Naive thymus-derived CD4-positive, alpha-beta T cell (primary cell): ENCODE data around the gene TRAF3IP3. TPM values are rescaled to one million over a fixed set of nuclear protein-coding genes. Genes with fewer than 3 reads are reported as not detected.

ENCODE experiments used
- ATAC-seq: fragments of 150-1000 bp; cut with Tn5 transposase; 2 replicates; pipeline ENCODE4 v1.10.0; 2021; ENCODE audit warnings: mild to moderate bottlenecking, moderate library complexity
- CTCF ChIA-PET: fragments of 350-600 bp; sonication (Branson Sonifier 250); formaldehyde crosslinking; loops from one replicate; lab custom pipeline; 2021; ENCODE audit warnings: antibody characterized with exemption; lab: Charles Lee
- POLR2A ChIA-PET: fragments of 350-600 bp; sonication (Branson Sonifier 250); formaldehyde crosslinking; loops from one replicate; lab custom pipeline; 2021; ENCODE audit warnings: antibody characterized with exemption, inconsistent platforms; lab: Charles Lee
- DNase-seq, 9 donors: peaks; one replicate each; pipeline versions ENCODE4 v3.0.0 to v3.0.0-alpha.2; 2020 to 2022; ENCODE audit warnings: mixed read lengths in 1 of 9
- H3K27ac ChIP-seq: one replicate; pipeline ENCODE4 v1.7.0; 2013; ENCODE audit warnings: mild to moderate bottlenecking, low read depth, low read length, moderate library complexity
- H3K27me3 ChIP-seq, 2 donors: one replicate each; pipeline ENCODE4 v1.7.0; 2013; ENCODE audit warnings: low read length in 2 of 2, mild to moderate bottlenecking in 2 of 2, moderate library complexity in 2 of 2; ENCODE audit not compliant: control insufficient read depth in 2 of 2, insufficient read depth in 2 of 2
- H3K36me3 ChIP-seq, 3 experiments: 1 replicate in 2 of 3; 2 replicates in 1 of 3; pipeline ENCODE4 v1.7.0; 2013; ENCODE audit warnings: low read length in 3 of 3, mild to moderate bottlenecking in 3 of 3, moderate library complexity in 1 of 3; ENCODE audit not compliant: insufficient read depth in 3 of 3, control insufficient read depth in 2 of 3
- H3K4me1 ChIP-seq, 2 donors: one replicate each; pipeline ENCODE4 v1.7.0; 2013; ENCODE audit warnings: low read length in 2 of 2, mild to moderate bottlenecking in 2 of 2, moderate library complexity in 1 of 2; ENCODE audit not compliant: control insufficient read depth in 2 of 2, insufficient read depth in 2 of 2
- H3K4me3 ChIP-seq: 2 replicates; pipeline ENCODE4 v1.7.0; 2013; ENCODE audit warnings: mild to moderate bottlenecking, low read length
- H3K9me3 ChIP-seq, 3 experiments: 1 replicate in 2 of 3; 2 replicates in 1 of 3; pipeline ENCODE4 v1.7.0; 2013; ENCODE audit warnings: low read length in 3 of 3; ENCODE audit not compliant: control insufficient read depth in 2 of 3
- H3K27ac Mint-ChIP-seq, 9 donors: one replicate each; pipeline ENCODE4 v1.8.0; 2020 to 2022; ENCODE audit warnings: mixed read lengths in 9 of 9, mild to moderate bottlenecking in 8 of 9, moderate library complexity in 5 of 9, inconsistent platforms in 2 of 9
- H3K27me3 Mint-ChIP-seq, 5 donors: one replicate each; pipeline ENCODE4 v1.8.0; 2021 to 2022; ENCODE audit warnings: mixed read lengths in 5 of 5, mild to moderate bottlenecking in 1 of 5
- H3K36me3 Mint-ChIP-seq, 5 donors: one replicate each; pipeline ENCODE4 v1.8.0; 2020 to 2022; ENCODE audit warnings: mixed read lengths in 5 of 5, mild to moderate bottlenecking in 3 of 5, inconsistent platforms in 1 of 5
- H3K4me1 Mint-ChIP-seq, 7 donors: one replicate each; pipeline ENCODE4 v1.8.0; 2020 to 2022; ENCODE audit warnings: mixed read lengths in 7 of 7, mild to moderate bottlenecking in 3 of 7, inconsistent platforms in 1 of 7
- H3K4me3 Mint-ChIP-seq, 10 donors: one replicate each; pipeline ENCODE4 v1.8.0; 2020 to 2022; ENCODE audit warnings: mild to moderate bottlenecking in 10 of 10, mixed read lengths in 10 of 10, moderate library complexity in 6 of 10, inconsistent platforms in 2 of 10
- H3K9me3 Mint-ChIP-seq, 11 donors: one replicate each; pipeline ENCODE4 v1.8.0; 2020 to 2022; ENCODE audit warnings: mixed read lengths in 11 of 11, mild to moderate bottlenecking in 4 of 11, inconsistent platforms in 1 of 11, moderate library complexity in 1 of 11
- intact Hi-C, 2 donors: fragments of 100-400 bp; cut with micrococcal nuclease; formaldehyde crosslinking; loops; one replicate each; pipeline ENCODE4 v1.15.1; 2023
- polyA plus RNA-seq, 2 donors: library from polyadenylated mRNA; unstranded; fragments of 300-500 nt; fragmentation: Illumina TruSeq; gene quantifications; one replicate each; pipeline ENCODE4 v1.2.3, GENCODE V29; 2021
- total RNA-seq, 6 experiments: library from RNA in 5 of 6; stranded (reverse) in 5 of 6; gene quantifications; 1 replicate in 5 of 6; 2 replicates in 1 of 6; pipeline ENCODE4 v1.2.3 and lab custom pipeline; 2021 to 2026

The TRAF3IP3 gene
- total and polyA plus RNA-seq, 7 experiments from 2014 or later = 303 to 746 (median 450) TPM

DNA sequence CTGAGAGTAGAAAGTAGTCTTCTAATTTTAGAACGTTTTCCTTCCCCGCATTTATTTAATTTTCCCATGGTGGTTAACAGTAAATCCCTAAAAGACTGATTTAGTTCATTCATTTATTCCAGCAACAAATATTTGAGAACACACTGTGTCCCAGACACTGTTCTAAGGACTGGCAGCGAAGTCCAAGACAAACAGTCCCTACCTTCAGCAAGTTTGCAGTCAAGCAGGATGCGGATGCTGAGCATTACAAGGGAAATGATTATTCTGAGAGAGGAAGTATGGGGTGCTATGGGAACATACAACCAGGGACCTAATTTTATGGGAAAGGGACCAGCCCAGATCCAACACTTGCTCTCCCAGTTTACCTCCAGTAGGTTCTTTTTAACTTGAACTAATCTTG, 29.7 kb downstream of the TRAF3IP3 start:
- peak overlapping the region; percentile 92 to 99 (median 97) for H3K27ac Mint-ChIP-seq
- ChIA-PET POLR2A (interaction anchor here (2.3 to 25.1 kb wide), 3 partner anchors 7 to 26 kb away, joined by 6 to 1558 read pairs (median 7); partner anchors contain the start of gene TRAF3IP3), CTCF (interaction anchor here (1.0 kb wide), 1 partner anchor 38 kb away, joined by 4 read pairs; no protein-coding TSS in a partner anchor)
- DNase-seq = no peak
- Histone ChIP-seq H3K27me3 (no peaks in the 10 kb centered on the region), H3K4me1 (peaks cover 11 to 19% of the 10 kb centered on the region in 2 donors), H3K36me3 (peaks cover 0 to 13% (median under 1%) of the 10 kb centered on the region in 3 experiments), H3K27ac (no peak overlapping the region), H3K9me3 (no peaks in the 10 kb centered on the region), H3K4me3 (no peak overlapping the region)
- intact Hi-C loops = no loop called here
- H3K27me3 Mint-ChIP-seq = peaks cover 5 to 17% (median 8%) of the 10 kb centered on the region in 5 donors
- H3K9me3 Mint-ChIP-seq = peaks cover 0 to 8% (median 0%) of the 10 kb centered on the region in 11 donors
- peaks cover 9 to 61% (median 31%) of the 10 kb centered on the region in 7 donors for H3K4me1 Mint-ChIP-seq
- peaks cover 0 to 33% (median 17%) of the 10 kb centered on the region in 5 donors for H3K36me3 Mint-ChIP-seq
- no peak for ATAC-seq
- H3K4me3 Mint-ChIP-seq = peak overlapping the region in 2 of 10 donors; percentile 14 to 39

GRCh38 chr1:209786146-209786545, 30.3 kb downstream of the TRAF3IP3 start:
- Mint-ChIP-seq H3K27ac (peak overlapping the region in 3 of 9 donors; percentile 12 to 96 (median 28)), H3K4me3 (no peak overlapping the region), H3K4me1 (peaks cover 9 to 61% (median 31%) of the 10 kb centered on the region in 7 donors), H3K27me3 (peaks cover 5 to 17% (median 8%) of the 10 kb centered on the region in 5 donors), H3K36me3 (peaks cover 0 to 38% (median 16%) of the 10 kb centered on the region in 5 donors), H3K9me3 (peaks cover 0 to 8% (median 0%) of the 10 kb centered on the region in 11 donors)
- no peaks in the 10 kb centered on the region for H3K27me3 ChIP-seq
- POLR2A ChIA-PET = interaction anchor here (0.8 to 25.1 kb wide), 3 partner anchors 14 to 37 kb away, joined by 5 to 1558 read pairs (median 6); partner anchors contain the start of gene TRAF3IP3
- H3K9me3 ChIP-seq = no peaks in the 10 kb centered on the region
- no peak overlapping the region for H3K27ac ChIP-seq
- CTCF ChIA-PET = interaction anchor here (1.0 kb wide), 1 partner anchor 37 kb away, joined by 4 read pairs; no protein-coding TSS in a partner anchor
- peaks cover 11 to 19% of the 10 kb centered on the region in 2 donors for H3K4me1 ChIP-seq
- DNase-seq (no peak), ATAC-seq (no peak)
- peaks cover 0 to 8% (median 0%) of the 10 kb centered on the region in 3 experiments for H3K36me3 ChIP-seq
- intact Hi-C loops = no loop called here
- H3K4me3 ChIP-seq = no peak overlapping the region

DNA sequence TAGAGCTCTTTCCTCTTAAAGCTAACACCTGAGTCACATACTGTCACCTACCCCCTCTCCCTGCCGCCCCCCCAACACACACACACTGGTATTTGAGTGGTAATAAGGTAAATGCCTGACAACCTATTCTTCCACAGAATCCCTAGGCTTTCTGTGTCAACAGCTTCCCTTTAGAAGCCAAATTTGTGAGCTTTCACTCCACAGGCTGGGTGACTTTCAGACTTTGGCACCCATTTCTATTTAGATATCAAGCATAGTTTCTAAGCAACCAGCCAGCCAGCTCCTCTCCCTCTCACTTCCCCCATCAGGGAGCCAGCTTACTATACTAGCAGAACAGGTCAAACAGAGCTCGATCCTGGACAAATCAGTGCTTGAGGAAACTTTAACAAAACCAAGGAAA, 31.7 kb downstream of the TRAF3IP3 start:
- intact Hi-C loops = no loop called here
- ChIA-PET POLR2A (interaction anchor here (0.7 to 25.1 kb wide), 3 partner anchors 8 to 59 kb away, joined by 3 to 1558 read pairs (median 4); partner anchors contain the start of gene TRAF3IP3), CTCF (interaction anchor here (0.7 to 1.7 kb wide), 4 partner anchors 15 to 94 kb away, joined by 3 to 14 read pairs (median 4); no protein-coding TSS in a partner anchor)
- H3K4me1 Mint-ChIP-seq = peaks cover 9 to 62% (median 27%) of the 10 kb centered on the region in 7 donors
- no peaks in the 10 kb centered on the region for H3K9me3 ChIP-seq
- H3K4me3 Mint-ChIP-seq = no peak overlapping the region
- H3K9me3 Mint-ChIP-seq = peaks cover 0 to 8% (median 0%) of the 10 kb centered on the region in 11 donors
- peak overlapping the region in 2 of 9 donors; percentile 5 to 24 for H3K27ac Mint-ChIP-seq
- no peak overlapping the region for H3K27ac ChIP-seq
- no peaks in the 10 kb centered on the region for H3K36me3 ChIP-seq
- ATAC-seq (no peak), DNase-seq (no peak)
- H3K4me1 ChIP-seq = peaks cover 11 to 19% of the 10 kb centered on the region in 2 donors
- H3K4me3 ChIP-seq = no peak overlapping the region
- H3K27me3 Mint-ChIP-seq = peaks cover 5 to 24% (median 8%) of the 10 kb centered on the region in 5 donors
- H3K27me3 ChIP-seq = no peaks in the 10 kb centered on the region
- peaks cover 5 to 30% (median 11%) of the 10 kb centered on the region in 5 donors for H3K36me3 Mint-ChIP-seq

DNA sequence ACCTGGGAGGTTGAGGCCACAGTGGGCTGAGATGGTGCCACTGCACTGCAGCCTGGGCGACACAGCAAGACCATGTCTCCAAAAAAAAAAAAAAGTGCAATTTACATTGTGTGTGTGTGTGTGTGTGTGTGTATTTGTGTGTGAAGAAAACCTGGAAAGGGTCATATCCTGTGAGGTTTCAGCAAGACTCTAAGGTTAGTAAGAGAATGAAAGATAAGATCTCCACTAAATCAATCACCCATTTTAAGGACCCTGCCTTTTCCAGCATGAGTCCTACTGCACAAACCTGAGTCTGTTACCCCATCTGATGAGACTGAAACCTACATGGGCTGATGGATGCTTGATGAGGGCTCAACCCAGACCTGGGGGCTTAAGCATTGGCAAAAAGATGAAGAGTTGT, 33.4 kb downstream of the TRAF3IP3 start:
- Histone ChIP-seq H3K4me3 (no peak overlapping the region), H3K4me1 (peaks cover 6 to 10% of the 10 kb centered on the region in 2 donors), H3K36me3 (no peaks in the 10 kb centered on the region), H3K27me3 (no peaks in the 10 kb centered on the region), H3K27ac (no peak overlapping the region), H3K9me3 (no peaks in the 10 kb centered on the region)
- ATAC-seq = no peak
- Mint-ChIP-seq H3K27me3 (peaks cover 5 to 30% (median 17%) of the 10 kb centered on the region in 5 donors), H3K4me3 (peak overlapping the region in 1 of 10 donors; percentile 35), H3K36me3 (peaks cover 4 to 33% (median 24%) of the 10 kb centered on the region in 5 donors), H3K9me3 (peaks cover 0 to 7% (median 0%) of the 10 kb centered on the region in 11 donors), H3K27ac (peak overlapping the region in 1 of 9 donors; percentile 30), H3K4me1 (peaks cover 8 to 47% (median 13%) of the 10 kb centered on the region in 7 donors)
- intact Hi-C loops = no loop called here
- ChIA-PET CTCF (no interaction called here), POLR2A (interaction anchor here (0.7 to 25.1 kb wide), 2 partner anchors 30 to 435 kb away, joined by 4 to 1558 read pairs; partner anchors contain the start of gene TRAF3IP3)
- no peak for DNase-seq

DNA sequence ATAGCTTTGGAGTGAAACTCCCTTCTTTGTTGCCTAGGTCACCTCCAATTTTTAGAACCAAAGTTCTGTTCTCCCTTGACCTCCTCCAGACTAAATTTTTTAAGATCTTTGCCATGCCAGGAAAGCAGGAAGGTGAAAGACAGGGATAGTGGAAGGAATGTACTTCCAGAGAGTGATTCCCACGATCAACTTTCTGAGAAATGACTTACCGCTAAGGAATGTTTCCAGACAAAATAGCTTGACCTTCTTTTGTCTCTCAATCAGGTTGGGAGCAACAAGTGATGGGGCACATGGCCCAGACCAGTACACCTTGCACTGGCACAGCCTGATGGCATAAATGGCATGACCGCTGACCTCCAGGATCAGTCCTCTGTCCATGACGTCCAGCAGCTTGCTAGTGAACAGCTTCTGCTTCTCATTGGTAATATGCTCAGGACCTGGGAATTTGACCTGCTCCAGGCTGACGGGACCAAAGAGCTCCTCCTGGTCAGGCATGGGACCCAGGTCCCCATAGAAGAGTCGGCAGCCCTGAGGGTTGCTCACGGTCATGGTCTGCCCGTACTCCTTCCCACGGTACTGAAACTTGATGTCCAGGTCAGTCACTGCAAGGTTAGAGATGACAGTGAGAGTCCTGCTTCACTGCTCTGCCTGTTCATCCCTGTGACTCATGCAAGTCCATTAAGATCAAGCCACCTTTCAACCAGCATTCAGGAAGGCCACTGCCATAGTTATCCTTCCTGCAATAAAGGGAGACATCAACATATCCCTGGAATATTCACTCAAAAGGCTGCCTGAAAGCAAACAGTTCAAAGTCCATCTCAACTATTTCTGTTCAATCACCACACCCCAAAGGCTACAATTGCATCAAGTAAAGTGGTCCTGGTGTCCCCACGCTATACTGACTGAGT, 34.7 kb downstream of the TRAF3IP3 start:
- H3K4me3 Mint-ChIP-seq = no peak overlapping the region
- ATAC-seq (no peak), DNase-seq (no peak)
- peaks cover 5 to 30% (median 19%) of the 10 kb centered on the region in 5 donors for H3K27me3 Mint-ChIP-seq
- Histone ChIP-seq H3K9me3 (no peaks in the 10 kb centered on the region), H3K27me3 (no peaks in the 10 kb centered on the region), H3K4me3 (no peak overlapping the region), H3K27ac (no peak overlapping the region), H3K4me1 (peaks cover 0 to under 1% of the 10 kb centered on the region in 2 donors), H3K36me3 (no peaks in the 10 kb centered on the region)
- intact Hi-C loops = no loop called here
- peaks cover 4 to 38% (median 34%) of the 10 kb centered on the region in 5 donors for H3K36me3 Mint-ChIP-seq
- peaks cover 0 to 5% (median 0%) of the 10 kb centered on the region in 11 donors for H3K9me3 Mint-ChIP-seq
- POLR2A ChIA-PET = interaction anchor here (1.1 kb wide), 1 partner anchor 16 kb away, joined by 6 read pairs; no protein-coding TSS in a partner anchor
- H3K27ac Mint-ChIP-seq = no peak overlapping the region
- H3K4me1 Mint-ChIP-seq = peaks cover 0 to 34% (median under 1%) of the 10 kb centered on the region in 7 donors
- CTCF ChIA-PET = no interaction called here

- Histone ChIP-seq H3K9me3 (no peaks in the 10 kb centered on the region), H3K36me3 (no peaks in the 10 kb centered on the region), H3K4me3 (no peak overlapping the region), H3K4me1 (no peaks in the 10 kb centered on the region), H3K27me3 (peaks cover 0 to 2% of the 10 kb centered on the region in 2 donors), H3K27ac (no peak overlapping the region)
- Mint-ChIP-seq H3K9me3 (peaks cover 0 to 5% (median 0%) of the 10 kb centered on the region in 11 donors), H3K27me3 (peaks cover 5 to 30% (median 19%) of the 10 kb centered on the region in 5 donors), H3K4me3 (no peak overlapping the region), H3K4me1 (peaks cover 0 to 26% (median 0%) of the 10 kb centered on the region in 7 donors), H3K27ac (no peak overlapping the region), H3K36me3 (peaks cover 4 to 45% (median 36%) of the 10 kb centered on the region in 5 donors)
- ATAC-seq (no peak), DNase-seq (no peak)
- ChIA-PET CTCF (interaction anchor here (0.5 to 1.2 kb wide), 2 partner anchors 31 to 68 kb away, joined by 3 read pairs; no protein-coding TSS in a partner anchor), POLR2A (interaction anchor here (0.8 to 2.5 kb wide), 4 partner anchors 8 to 22 kb away, joined by 3 to 7 read pairs (median 3); partner anchors contain the start of gene C1orf74)
- intact Hi-C loops = no loop called here
Measured at GRCh38 chr1:209791920-209792319, 36.1 kb downstream of the TRAF3IP3 start.
